ENCODE data around the gene CALU. TPM values are rescaled to one million over a fixed set of nuclear protein-coding genes. Genes with fewer than 3 reads are reported as not detected.

CALU gene
- total and polyA plus RNA-seq, 2 experiments from 2014 or later, result 136 to 179 TPM

DNA sequence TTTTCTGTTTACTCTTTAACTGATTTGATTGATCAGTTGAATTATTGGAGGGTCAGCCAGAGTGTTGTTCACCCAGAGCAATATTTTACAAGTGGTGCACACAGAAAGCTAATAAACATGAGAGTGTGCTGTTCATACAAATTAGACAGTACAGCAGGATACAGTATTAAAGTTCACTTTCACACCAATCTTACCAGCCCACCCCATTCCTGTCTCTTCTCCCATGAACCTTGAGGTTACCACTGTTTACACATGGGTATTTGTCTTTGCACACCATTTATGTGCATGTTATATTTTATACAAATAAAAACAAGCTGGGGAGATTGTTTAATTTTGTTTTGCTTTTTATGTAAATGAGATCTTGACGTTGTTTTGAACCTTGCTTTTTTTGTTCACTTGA, 6.5 kb downstream of the CALU start:
- H3K79me2 ChIP-seq (replicated peaks; ENCODE audit: insufficient read depth), result peaks cover 97% of the 10 kb centered on the region
- H3K27ac Mint-ChIP-seq, result no peak overlapping the region
- no peak overlapping the region for H2AFZ ChIP-seq
- TF ChIP-seq, protein P1, sequence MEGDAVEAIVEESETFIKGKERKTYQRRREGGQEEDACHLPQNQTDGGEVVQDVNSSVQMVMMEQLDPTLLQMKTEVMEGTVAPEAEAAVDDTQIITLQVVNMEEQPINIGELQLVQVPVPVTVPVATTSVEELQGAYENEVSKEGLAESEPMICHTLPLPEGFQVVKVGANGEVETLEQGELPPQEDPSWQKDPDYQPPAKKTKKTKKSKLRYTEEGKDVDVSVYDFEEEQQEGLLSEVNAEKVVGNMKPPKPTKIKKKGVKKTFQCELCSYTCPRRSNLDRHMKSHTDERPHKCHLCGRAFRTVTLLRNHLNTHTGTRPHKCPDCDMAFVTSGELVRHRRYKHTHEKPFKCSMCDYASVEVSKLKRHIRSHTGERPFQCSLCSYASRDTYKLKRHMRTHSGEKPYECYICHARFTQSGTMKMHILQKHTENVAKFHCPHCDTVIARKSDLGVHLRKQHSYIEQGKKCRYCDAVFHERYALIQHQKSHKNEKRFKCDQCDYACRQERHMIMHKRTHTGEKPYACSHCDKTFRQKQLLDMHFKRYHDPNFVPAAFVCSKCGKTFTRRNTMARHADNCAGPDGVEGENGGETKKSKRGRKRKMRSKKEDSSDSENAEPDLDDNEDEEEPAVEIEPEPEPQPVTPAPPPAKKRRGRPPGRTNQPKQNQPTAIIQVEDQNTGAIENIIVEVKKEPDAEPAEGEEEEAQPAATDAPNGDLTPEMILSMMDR (conservative IDR thresholded peaks at IDR 0.05; ENCODE audit: low read depth in 2 of 2), result no peak
- TF ChIP-seq, protein P2, sequence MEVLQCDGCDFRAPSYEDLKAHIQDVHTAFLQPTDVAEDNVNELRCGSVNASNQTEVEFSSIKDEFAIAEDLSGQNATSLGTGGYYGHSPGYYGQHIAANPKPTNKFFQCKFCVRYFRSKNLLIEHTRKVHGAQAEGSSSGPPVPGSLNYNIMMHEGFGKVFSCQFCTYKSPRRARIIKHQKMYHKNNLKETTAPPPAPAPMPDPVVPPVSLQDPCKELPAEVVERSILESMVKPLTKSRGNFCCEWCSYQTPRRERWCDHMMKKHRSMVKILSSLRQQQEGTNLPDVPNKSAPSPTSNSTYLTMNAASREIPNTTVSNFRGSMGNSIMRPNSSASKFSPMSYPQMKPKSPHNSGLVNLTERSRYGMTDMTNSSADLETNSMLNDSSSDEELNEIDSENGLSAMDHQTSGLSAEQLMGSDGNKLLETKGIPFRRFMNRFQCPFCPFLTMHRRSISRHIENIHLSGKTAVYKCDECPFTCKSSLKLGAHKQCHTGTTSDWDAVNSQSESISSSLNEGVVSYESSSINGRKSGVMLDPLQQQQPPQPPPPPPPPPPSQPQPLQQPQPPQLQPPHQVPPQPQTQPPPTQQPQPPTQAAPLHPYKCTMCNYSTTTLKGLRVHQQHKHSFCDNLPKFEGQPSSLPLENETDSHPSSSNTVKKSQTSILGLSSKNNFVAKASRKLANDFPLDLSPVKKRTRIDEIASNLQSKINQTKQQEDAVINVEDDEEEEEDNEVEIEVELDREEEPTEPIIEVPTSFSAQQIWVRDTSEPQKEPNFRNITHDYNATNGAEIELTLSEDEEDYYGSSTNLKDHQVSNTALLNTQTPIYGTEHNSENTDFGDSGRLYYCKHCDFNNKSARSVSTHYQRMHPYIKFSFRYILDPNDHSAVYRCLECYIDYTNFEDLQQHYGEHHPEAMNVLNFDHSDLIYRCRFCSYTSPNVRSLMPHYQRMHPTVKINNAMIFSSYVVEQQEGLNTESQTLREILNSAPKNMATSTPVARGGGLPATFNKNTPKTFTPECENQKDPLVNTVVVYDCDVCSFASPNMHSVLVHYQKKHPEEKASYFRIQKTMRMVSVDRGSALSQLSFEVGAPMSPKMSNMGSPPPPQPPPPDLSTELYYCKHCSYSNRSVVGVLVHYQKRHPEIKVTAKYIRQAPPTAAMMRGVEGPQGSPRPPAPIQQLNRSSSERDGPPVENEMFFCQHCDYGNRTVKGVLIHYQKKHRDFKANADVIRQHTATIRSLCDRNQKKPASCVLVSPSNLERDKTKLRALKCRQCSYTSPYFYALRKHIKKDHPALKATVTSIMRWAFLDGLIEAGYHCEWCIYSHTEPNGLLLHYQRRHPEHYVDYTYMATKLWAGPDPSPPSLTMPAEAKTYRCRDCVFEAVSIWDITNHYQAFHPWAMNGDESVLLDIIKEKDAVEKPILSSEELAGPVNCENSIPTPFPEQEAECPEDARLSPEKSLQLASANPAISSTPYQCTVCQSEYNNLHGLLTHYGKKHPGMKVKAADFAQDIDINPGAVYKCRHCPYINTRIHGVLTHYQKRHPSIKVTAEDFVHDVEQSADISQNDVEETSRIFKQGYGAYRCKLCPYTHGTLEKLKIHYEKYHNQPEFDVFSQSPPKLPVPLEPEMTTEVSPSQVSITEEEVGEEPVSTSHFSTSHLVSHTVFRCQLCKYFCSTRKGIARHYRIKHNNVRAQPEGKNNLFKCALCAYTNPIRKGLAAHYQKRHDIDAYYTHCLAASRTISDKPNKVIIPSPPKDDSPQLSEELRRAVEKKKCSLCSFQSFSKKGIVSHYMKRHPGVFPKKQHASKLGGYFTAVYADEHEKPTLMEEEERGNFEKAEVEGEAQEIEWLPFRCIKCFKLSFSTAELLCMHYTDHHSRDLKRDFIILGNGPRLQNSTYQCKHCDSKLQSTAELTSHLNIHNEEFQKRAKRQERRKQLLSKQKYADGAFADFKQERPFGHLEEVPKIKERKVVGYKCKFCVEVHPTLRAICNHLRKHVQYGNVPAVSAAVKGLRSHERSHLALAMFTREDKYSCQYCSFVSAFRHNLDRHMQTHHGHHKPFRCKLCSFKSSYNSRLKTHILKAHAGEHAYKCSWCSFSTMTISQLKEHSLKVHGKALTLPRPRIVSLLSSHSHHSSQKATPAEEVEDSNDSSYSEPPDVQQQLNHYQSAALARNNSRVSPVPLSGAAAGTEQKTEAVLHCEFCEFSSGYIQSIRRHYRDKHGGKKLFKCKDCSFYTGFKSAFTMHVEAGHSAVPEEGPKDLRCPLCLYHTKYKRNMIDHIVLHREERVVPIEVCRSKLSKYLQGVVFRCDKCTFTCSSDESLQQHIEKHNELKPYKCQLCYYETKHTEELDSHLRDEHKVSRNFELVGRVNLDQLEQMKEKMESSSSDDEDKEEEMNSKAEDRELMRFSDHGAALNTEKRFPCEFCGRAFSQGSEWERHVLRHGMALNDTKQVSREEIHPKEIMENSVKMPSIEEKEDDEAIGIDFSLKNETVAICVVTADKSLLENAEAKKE (CRISPR knock-in tag; IDR thresholded peaks at IDR 0.05), result no peak
- TF ChIP-seq, protein P3, sequence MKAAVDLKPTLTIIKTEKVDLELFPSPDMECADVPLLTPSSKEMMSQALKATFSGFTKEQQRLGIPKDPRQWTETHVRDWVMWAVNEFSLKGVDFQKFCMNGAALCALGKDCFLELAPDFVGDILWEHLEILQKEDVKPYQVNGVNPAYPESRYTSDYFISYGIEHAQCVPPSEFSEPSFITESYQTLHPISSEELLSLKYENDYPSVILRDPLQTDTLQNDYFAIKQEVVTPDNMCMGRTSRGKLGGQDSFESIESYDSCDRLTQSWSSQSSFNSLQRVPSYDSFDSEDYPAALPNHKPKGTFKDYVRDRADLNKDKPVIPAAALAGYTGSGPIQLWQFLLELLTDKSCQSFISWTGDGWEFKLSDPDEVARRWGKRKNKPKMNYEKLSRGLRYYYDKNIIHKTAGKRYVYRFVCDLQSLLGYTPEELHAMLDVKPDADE (IDR thresholded peaks at IDR 0.05), result no peak
- TF ChIP-seq, protein P4, sequence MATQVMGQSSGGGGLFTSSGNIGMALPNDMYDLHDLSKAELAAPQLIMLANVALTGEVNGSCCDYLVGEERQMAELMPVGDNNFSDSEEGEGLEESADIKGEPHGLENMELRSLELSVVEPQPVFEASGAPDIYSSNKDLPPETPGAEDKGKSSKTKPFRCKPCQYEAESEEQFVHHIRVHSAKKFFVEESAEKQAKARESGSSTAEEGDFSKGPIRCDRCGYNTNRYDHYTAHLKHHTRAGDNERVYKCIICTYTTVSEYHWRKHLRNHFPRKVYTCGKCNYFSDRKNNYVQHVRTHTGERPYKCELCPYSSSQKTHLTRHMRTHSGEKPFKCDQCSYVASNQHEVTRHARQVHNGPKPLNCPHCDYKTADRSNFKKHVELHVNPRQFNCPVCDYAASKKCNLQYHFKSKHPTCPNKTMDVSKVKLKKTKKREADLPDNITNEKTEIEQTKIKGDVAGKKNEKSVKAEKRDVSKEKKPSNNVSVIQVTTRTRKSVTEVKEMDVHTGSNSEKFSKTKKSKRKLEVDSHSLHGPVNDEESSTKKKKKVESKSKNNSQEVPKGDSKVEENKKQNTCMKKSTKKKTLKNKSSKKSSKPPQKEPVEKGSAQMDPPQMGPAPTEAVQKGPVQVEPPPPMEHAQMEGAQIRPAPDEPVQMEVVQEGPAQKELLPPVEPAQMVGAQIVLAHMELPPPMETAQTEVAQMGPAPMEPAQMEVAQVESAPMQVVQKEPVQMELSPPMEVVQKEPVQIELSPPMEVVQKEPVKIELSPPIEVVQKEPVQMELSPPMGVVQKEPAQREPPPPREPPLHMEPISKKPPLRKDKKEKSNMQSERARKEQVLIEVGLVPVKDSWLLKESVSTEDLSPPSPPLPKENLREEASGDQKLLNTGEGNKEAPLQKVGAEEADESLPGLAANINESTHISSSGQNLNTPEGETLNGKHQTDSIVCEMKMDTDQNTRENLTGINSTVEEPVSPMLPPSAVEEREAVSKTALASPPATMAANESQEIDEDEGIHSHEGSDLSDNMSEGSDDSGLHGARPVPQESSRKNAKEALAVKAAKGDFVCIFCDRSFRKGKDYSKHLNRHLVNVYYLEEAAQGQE (IDR thresholded peaks at IDR 0.05; ENCODE audit: unreplicated experiment), result no peak
- TF ChIP-seq JUNB (IDR thresholded peaks at IDR 0.05; ENCODE audit: unreplicated experiment) (no peak), POLR2AphosphoS5 (IDR thresholded peaks at IDR 0.05; ENCODE audit: low read depth) (no peak), CREB1 (CRISPR knock-in tag; IDR thresholded peaks at IDR 0.05; ENCODE audit: low read depth) (no peak), ZNF114 (CRISPR knock-in tag; IDR thresholded peaks at IDR 0.05) (no peak), NANOG (IDR thresholded peaks at IDR 0.05; ENCODE audit: borderline replicate concordance) (no peak), EZH2 (IDR thresholded peaks at IDR 0.05; ENCODE audit: low read depth, unreplicated experiment) (no peak), STAT1 (IDR thresholded peaks at IDR 0.05; ENCODE audit: unreplicated experiment) (no peak), ZNF331 (CRISPR knock-in tag; IDR thresholded peaks at IDR 0.05; ENCODE audit: low read depth) (no peak), EZH2phosphoT487 (IDR thresholded peaks at IDR 0.05; ENCODE audit: unreplicated experiment) (no peak)
- H3K9me3 Mint-ChIP-seq, result no peaks in the 10 kb centered on the region
- no peak for ATAC-seq
- H3K9me2 ChIP-seq (ENCODE audit: insufficient read depth), result no peaks in the 10 kb centered on the region
- H3K4me2 ChIP-seq, result no peak overlapping the region
- H3K36me3 Mint-ChIP-seq (ENCODE audit: low read depth), result peaks cover 37% of the 10 kb centered on the region
- H3K27me3 ChIP-seq (ENCODE audit: insufficient read depth), result no peaks in the 10 kb centered on the region
- no peak overlapping the region for H3K4me3 ChIP-seq
- H3K27me3 Mint-ChIP-seq (ENCODE audit: insufficient read depth, low read depth, poor library complexity), result no peaks in the 10 kb centered on the region
- H3K4me1 Mint-ChIP-seq, result peaks cover 7% of the 10 kb centered on the region; the same call in 2 of the 3 replicates
- DNase-seq (ENCODE audit: low spot score), result no peak
- peaks cover 28% of the 10 kb centered on the region for H3K36me3 ChIP-seq (ENCODE audit: insufficient read depth)
- no peak overlapping the region for H3K27ac ChIP-seq (ENCODE audit: low read depth)
- 0 out of 2 replicates have a peak, but pooled peaks cover 3% of the 10 kb centered on the region for H3K4me1 ChIP-seq (ENCODE audit: insufficient read depth)
- H3K4me3 Mint-ChIP-seq, result no peak overlapping the region
- peaks cover 67% of the 10 kb centered on the region for H4K20me1 ChIP-seq (replicated peaks; ENCODE audit: insufficient read depth)
- no peaks in the 10 kb centered on the region for H3F3A ChIP-seq (replicated peaks; ENCODE audit: low read depth)

All from GM23338 (cell line).